GM18526 (cell line): Measurements from ENCODE around the gene ATMIN.
A peak's percentile ranks its signal among the peaks of the same experiment; 100 is the strongest.

ENCODE experiments used
- POLR2A ChIP-seq: IDR thresholded peaks from 3 replicates; pipeline ENCODE4 v1.6.1; 2011; ENCODE audit not compliant: insufficient read length; ENCODE audit errors: extremely low read depth

The ATMIN gene

DNA sequence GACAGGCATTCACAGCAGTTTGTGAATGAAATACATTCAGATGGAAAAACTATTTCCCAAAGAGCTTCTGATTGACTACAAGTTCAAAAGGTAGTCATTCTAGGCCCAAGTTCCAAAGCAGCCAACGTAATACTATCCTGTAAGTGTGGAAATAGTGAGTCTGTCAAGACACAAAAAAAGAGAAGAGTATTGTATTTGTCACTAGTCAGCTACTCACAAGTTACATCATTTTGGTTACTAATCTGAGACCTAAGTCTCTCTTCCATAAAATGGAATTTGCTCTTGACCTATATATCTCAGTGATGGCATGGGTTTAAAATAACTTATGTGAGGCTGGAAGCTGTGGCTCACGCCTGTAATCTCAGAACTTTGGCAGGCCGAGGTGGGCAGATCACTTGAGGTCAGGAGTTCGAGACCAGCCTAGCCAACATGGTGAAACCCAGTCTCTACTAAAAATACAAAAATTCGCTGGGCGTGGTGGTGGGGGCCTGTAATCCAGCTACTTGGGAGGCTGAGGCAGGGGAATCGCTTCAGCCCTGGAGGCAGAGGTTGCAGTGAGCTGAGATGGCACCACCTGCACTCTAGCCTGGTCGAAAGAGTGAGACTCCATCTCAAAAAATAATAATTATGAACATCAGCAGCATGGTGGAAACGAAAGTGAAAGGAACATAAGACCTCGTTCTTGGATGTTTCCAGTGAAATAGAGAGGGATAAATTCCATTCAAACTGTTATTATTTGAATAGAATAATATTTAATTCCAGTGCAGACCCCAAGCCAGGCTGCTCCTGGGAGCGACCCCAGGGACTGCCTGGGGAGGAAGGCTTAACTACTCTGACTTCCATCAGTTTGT lies 31.8 kb upstream of the ATMIN start:
- TF ChIP-seq POLR2A, result no peak

DNA sequence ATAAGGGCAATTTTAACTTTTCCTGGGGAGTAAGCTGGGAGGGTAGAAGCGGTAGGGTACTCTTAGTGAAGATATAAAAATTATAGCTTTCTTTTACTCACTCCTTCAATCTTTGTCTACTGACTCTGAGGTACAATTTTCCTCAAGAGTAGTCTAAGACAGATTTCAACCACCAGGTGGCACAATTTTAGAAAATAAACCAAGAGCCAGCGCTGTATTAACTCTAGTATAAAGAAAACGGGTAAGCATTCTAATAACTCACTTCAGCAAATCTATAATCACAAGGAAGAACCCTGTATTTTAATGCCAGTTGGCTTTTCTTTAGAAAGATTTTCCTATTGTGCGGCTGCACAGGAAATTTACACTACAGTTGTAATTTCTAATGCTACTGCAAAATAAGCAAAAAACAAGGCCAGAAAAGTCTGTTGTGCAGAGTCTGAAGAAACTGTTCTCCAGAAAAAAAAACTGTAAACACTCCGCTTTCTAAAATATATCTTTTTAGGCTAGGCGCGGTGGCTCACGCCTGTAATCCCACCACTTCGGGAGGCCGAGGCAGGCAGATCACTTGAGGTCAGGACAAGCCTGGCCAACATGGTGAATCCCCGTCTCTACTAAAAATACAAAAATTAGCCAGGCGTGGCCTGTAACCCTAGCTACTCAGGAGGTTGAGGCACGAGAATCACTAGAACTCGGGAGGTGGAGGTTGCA lies 30.8 kb upstream of the ATMIN start:
- TF ChIP-seq POLR2A, result no peak

DNA sequence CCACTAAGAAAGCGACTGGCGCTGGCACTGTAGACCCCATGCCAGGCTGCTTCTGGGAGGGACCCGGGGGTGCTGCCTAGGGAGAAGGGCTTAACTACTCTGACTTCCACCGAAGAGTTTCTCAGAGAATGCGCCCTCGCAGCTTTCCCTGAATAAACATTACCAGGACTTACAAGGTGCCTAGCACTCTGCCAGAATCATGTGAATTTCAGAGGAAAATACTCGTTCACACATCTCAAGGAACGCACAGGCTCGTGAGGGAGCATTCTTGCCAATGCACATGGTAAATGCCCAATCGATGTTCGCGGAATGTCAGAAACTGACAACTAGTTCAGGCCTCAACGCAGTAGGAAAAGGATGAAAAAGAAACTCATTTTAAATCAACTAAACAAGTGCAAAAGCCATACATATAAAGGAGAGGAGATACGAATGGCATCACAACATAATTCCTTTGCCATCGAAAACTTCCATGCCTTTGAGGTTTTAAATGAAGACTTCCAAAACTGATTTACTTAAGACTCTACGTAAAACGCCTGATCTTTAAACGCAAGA lies 30.0 kb upstream of the ATMIN start:
- TF ChIP-seq POLR2A, result no peak

DNA sequence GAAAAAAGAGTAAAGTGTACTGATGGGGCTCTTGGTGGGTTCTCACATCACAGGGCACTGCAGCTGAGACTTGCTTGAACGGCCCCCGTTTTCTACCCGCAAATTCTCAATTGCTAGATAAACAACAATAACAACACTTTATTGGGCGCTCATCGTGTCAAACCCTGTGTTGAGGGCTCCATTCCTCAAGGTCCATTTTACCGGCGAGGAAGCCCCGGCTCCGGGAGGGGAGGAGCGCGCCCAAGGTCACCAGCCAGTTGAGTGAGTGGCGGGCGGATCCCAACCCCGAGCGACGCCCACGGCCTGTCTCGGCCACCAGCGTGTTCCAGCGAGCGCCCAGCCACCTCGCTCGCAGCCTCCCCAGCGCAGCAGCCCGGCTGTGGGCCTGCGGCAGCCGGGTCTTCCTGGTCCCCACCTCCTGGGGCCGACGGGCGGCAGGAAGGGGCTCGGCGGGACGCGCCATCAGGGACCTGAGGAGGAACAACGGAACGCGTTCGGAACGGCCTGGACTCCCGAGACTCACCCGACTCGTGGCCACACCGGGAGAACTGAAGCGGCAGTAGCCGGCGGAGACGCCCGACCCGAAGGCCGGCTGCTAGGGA lies 29.3 kb upstream of the ATMIN start:
- peak; percentile 70 for TF ChIP-seq POLR2A

DNA sequence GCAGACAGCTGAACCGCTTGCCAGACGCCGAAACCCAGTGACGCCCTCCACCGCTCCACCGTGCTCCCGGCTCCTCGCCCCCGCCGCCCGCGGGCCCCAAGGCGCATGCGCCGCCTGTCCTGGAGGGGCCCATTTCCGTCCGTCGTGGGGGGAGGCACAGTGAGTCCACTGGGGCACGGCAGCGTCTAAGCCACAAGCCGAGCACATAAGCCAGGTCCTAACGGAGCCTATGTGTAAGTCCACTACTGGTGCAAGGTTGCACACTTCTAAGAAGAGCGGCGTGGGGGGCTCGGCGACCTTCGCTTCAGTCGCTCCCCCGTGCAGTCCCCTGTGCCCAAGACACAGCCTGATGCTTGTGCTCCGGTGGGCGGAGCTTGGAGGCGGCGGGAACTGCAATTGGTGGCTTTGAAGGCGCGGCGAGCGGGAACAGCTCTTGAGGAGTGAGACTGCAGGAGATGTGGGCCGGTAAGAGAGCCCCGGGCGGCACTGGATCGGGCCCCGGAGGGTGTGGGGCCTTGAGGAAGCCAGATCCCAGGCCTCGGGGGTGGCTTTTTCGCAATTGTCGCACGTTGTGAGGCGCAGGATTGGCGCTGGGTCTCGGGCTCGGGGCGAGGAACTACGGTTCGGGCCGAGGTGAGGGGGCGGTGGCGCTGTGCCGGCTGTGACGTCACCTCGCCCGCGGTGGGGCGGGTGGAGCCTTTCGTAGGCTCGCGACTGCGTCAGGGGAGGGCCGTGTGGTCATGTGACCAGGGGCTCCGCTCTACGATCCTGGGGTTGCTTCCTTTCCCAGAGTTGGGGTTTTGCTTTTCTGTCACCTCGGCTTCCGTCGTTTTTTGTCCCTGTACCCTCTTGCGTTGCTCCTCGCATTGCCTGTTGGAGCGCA lies 28.6 kb upstream of the ATMIN start, which contains the start of the genes CENPN and CMC2:
Gene CENPN, plus strand, starts transcription at position 402 of the 883 bp plus-strand sequence. CDS start 4,726 bp downstream, outside the sequence.
Gene CMC2, minus strand, starts transcription at position 73 of the 883 bp plus-strand sequence. CDS start 9,491 bp downstream, outside the sequence.
- TF ChIP-seq POLR2A, result peak; percentile 75

DNA sequence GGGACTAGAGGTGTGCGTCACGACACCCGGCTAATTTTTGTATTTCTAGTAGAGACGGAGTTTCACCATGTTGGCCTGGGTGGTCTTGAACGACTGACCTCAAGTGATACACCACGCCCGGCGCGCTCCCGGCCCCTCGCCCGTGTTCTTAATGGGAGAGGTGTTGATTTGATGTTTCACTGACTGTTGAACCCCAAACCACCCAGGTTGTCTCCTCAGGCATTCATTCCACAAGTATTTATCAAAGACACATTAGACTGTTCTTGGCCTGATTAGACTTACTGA lies 27.2 kb upstream of the ATMIN start:
- no peak for TF ChIP-seq POLR2A

DNA sequence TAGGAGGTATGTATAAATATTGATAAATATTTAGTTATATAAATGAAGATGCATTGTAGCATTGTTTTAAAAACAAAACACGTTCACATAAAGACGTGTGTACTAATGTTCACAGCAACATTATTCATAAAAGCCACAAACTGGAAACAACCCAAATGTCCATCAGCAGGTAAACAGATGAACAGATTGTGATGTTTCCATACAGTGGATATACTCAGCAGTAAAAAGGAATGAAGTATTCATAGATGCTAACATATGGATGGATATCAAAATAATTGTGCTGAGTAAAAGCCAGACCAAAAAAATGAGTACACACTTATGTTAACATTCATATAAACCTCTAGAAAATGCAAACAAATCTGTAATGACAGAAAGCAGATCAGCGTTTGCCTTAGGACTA lies 22.7 kb upstream of the ATMIN start:
- TF ChIP-seq POLR2A, result no peak

DNA sequence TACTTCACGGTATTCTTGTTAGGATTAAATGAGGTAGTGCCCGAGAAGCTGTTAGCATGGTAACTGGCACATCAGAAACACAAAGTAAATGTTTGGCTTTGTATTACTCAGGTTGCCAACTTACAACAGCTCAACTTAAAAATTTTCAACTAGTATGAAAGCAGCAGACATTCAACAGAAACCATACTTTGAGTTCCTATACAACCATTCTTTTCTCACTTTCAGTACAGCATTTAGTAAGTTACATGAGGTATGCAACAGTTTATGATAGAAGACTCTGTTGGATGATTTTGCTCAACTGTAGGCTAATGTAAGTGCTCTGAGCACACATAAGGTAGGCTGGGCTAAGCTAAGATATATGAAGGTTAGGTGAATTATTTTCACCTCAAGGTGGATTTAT lies 21.0 kb upstream of the ATMIN start:
- TF ChIP-seq POLR2A, result no peak

DNA sequence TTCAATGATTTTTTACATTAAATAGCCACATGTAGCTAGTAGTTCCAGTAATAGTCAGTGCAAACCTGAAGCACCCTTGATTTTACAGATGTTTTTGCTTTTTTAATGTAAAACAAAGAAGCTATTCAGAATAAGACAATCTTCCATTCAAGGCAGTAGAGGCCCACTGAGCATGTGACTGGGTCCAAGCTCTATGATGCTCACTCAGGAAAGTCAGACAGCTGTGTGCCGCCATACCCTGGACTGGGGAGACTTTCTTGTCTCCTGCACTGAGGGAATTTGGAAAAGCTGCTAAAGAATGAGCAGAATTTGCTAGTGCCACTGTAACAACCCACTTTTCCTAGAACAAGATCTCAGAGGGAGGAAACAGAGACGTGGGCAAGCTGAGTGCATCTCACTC lies 17.1 kb upstream of the ATMIN start:
- TF ChIP-seq POLR2A, result no peak

DNA sequence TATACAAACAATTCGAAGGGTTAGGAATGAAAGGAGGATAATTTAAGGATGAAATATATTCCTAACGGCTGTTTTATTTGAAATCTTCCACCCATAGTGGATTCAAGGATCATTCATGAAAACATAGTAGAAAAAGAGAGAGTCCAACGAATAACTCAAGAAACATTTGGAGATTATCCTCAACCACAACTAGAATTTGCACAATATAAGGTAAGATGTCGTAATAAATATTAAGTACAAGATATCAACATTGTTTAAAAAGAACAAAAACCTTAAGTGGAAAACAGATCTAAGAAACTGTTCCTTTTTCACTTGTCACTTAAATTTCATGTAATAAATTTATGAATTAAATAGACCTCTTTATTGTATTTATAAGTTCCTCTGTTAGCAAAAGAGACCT lies 9.2 kb upstream of the ATMIN start:
- no peak for TF ChIP-seq POLR2A

DNA sequence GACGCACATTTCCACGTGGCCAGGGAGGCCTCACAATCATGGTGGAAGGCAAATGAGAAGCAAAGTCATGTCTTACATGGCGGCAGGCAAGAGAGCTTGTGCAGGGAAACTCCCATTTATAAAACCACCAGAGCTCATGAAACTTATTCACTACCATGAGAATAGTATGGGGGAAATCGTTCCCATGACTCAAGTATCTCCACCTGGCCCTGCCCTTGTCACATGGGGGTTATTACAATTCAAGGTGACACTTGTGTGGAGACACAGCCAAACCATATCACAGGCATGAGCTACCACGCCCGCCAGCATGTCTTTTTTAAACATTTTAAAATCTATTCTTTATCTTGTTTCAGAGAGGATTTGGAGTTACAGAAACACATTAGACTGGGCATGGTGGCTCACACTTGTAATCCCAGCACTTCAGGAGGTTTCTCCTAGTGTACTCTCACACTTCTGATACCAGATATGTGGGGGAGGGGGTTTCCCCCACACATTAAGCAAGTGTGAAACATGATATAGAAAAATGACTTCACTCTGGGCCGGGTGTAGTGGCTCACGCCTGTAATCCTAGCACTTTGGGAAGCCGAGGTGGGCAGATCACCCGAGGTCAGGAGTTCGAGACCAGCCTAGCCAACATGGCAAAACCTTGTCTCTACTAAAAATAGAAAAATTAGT lies 5.6 kb upstream of the ATMIN start:
- TF ChIP-seq POLR2A, result no peak

DNA sequence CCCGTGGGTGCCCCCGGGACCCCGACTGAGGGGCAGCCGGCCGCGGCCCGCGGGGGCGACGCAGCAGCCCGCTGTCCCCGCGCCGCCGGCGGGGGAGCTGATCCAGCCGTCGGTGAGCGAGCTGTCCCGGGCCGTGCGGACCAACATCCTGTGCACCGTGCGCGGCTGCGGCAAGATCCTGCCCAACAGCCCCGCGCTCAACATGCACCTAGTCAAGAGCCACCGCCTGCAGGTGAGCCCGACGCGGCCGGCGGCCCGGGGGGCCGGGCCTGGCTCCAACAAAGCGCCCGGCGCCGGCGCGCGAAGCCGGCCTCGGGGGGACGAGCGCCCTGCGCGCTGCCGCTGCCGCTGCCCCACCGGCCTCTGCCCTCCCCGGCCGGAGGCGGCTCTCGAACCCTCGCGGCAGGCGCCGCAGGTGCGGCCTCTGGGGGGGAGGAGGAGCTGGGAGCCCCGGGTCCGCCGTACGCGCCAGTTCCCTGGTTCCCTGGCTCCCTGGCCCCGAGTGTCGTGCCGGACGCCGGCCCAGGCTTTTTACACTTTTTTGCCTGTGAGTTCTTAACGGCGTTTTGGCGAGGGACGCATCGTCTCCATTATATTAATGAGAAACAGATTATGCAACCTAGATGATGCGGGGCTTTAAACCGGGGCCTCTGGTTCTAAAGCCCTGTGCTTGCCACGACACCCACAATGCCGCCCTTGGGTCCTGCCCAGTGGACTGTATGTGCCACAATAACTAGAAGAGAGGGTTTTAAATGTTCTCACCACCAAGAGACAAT lies 521 bp downstream of the ATMIN start:
- no peak for TF ChIP-seq POLR2A

DNA sequence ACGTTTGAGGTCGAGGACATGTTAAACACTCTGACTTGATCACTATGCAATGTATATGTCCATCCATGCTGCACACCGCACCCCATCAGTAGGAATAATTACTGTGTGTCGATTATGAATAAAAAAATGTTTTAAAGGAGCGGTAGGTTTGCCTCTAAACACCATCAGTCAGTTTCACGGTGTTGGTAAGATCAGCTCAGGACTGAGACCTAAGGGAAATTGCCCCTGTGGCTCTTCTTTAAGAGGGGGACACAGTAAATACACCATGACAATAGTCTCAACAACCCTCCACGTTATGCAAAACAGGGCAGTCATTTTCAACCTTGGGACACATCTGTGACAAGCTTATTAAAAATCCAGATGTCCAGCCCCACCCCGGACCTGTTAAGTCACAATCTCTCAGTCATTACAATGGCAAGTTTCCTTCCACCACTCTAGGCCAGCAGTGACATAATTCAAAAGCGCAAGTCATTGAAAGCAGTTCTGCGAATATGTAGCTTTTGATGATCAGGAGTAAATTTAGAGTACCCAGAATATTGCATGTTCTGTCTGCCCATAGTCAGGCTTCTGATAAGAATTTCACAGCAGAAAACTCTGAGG lies 1.2 kb downstream of the ATMIN start:
- TF ChIP-seq POLR2A, result no peak
